Stimulated activated naive CD8-positive, alpha-beta T cell treated with anti-CD3 and anti-CD28 coated beads, Interleukin-15, amount 100 ng/mL, for 72 hours (primary cell): Measurements from ENCODE around the gene CACNA1D.
"Not testable (repeated sequence)": the region's sequence is repeated elsewhere in the genome, so short reads cannot be mapped to it uniquely, and the experiment has no call there.

Experiments
- ATAC-seq: fragments of 150-1000 bp; cut with Tn5 transposase; 2 replicates; pipeline ENCODE4 v1.10.0; 2021; ENCODE audit warnings: mild to moderate bottlenecking, moderate library complexity
- DNase-seq, 2 donors: peaks; one replicate each; pipeline ENCODE4 v3.0.0; 2021 to 2022
- H3K27ac Mint-ChIP-seq, 2 donors: one replicate each; pipeline ENCODE4 v1.8.0; 2022; ENCODE audit warnings: mild to moderate bottlenecking in 2 of 2, mixed read lengths in 2 of 2, moderate library complexity in 2 of 2
- H3K27me3 Mint-ChIP-seq: one replicate; pipeline ENCODE4 v1.8.0; 2022; ENCODE audit warnings: mixed read lengths
- H3K4me1 Mint-ChIP-seq: one replicate; pipeline ENCODE4 v1.8.0; 2022; ENCODE audit warnings: mild to moderate bottlenecking, mixed read lengths
- H3K4me3 Mint-ChIP-seq, 2 donors: one replicate each; pipeline ENCODE4 v1.8.0; 2022; ENCODE audit warnings: mild to moderate bottlenecking in 2 of 2, mixed read lengths in 2 of 2, moderate library complexity in 1 of 2
- H3K9me3 Mint-ChIP-seq, 2 donors: one replicate each; pipeline ENCODE4 v1.8.0; 2022; ENCODE audit warnings: mixed read lengths in 2 of 2

Gene CACNA1D

GRCh38 chr3:53493963-53494791 is at the start of gene CACNA1D:
TSS of gene CACNA1D (plus strand) at chr3:53494611. CDS start at chr3:53495167, 556 bp downstream.
- H3K9me3 Mint-ChIP-seq: no peaks in the 10 kb centered on the region
- DNase-seq (no peak), ATAC-seq (peak; percentile 67)
- peaks cover 14% of the 10 kb centered on the region for H3K4me1 Mint-ChIP-seq
- H3K4me3 Mint-ChIP-seq: peak within 1 kb of the TSS; percentile 52 to 62
- H3K27me3 Mint-ChIP-seq: peaks cover 76% of the 10 kb centered on the region
- no peak within 1 kb of the TSS for H3K27ac Mint-ChIP-seq

- Mint-ChIP-seq H3K4me3 (no peak overlapping the region), H3K4me1 (no peaks in the 10 kb centered on the region)
- ATAC-seq: no peak
Observed at GRCh38 chr3:53457068-53457467, 37.3 kb upstream of the CACNA1D start.

GRCh38 chr3:53460326-53460725 is 34.1 kb upstream of the CACNA1D start:
- Mint-ChIP-seq H3K27ac (no peak overlapping the region), H3K4me3 (no peak overlapping the region), H3K4me1 (no peaks in the 10 kb centered on the region), H3K9me3 (peaks cover 0 to 16% of the 10 kb centered on the region in 2 donors), H3K27me3 (peaks cover 34% of the 10 kb centered on the region)
- no peak for DNase-seq
- no peak for ATAC-seq

More at GRCh38 chr3:53457068-53457467, 37.3 kb upstream of the CACNA1D start:
- DNase-seq: no peak
- Mint-ChIP-seq H3K27me3 (peaks cover 9% of the 10 kb centered on the region), H3K27ac (no peak overlapping the region), H3K9me3 (no peaks in the 10 kb centered on the region)

GRCh38 chr3:53464424-53464823 is 30.0 kb upstream of the CACNA1D start:
- H3K4me1 Mint-ChIP-seq: peaks cover 7% of the 10 kb centered on the region
- no peak for ATAC-seq

GRCh38 chr3:53469758-53470157 is 24.7 kb upstream of the CACNA1D start:
- not testable (repeated sequence) for H3K4me3 Mint-ChIP-seq, ATAC-seq, DNase-seq, H3K27ac Mint-ChIP-seq, H3K4me1 Mint-ChIP-seq
- Mint-ChIP-seq H3K27me3 (peaks cover 36% of the 10 kb centered on the region), H3K9me3 (peaks cover 0 to 15% of the 10 kb centered on the region in 2 donors)

More at GRCh38 chr3:53464424-53464823, 30.0 kb upstream of the CACNA1D start:
- H3K27ac Mint-ChIP-seq: no peak overlapping the region
- H3K4me3 Mint-ChIP-seq: no peak overlapping the region
- no peak for DNase-seq
- peaks cover 37% of the 10 kb centered on the region for H3K27me3 Mint-ChIP-seq
- H3K9me3 Mint-ChIP-seq: peaks cover 4 to 16% of the 10 kb centered on the region in 2 donors

- no peak for DNase-seq
- Mint-ChIP-seq H3K4me3 (no peak overlapping the region), H3K4me1 (no peaks in the 10 kb centered on the region), H3K27ac (no peak overlapping the region), H3K9me3 (peaks cover 0 to 15% of the 10 kb centered on the region in 2 donors), H3K27me3 (peaks cover 36% of the 10 kb centered on the region)
- ATAC-seq: no peak
Observed at GRCh38 chr3:53473422-53473821, 21.0 kb upstream of the CACNA1D start.

GRCh38 chr3:53476372-53476771 is 18.0 kb upstream of the CACNA1D start:
- DNase-seq, H3K9me3 Mint-ChIP-seq, H3K27ac Mint-ChIP-seq, ATAC-seq, H3K4me1 Mint-ChIP-seq, H3K4me3 Mint-ChIP-seq: not testable (repeated sequence)
- H3K27me3 Mint-ChIP-seq: peaks cover 34% of the 10 kb centered on the region

GRCh38 chr3:53477689-53478088 is 16.7 kb upstream of the CACNA1D start:
- DNase-seq, H3K4me1 Mint-ChIP-seq, H3K9me3 Mint-ChIP-seq, ATAC-seq, H3K4me3 Mint-ChIP-seq, H3K27ac Mint-ChIP-seq: not testable (repeated sequence)
- peaks cover 35% of the 10 kb centered on the region for H3K27me3 Mint-ChIP-seq

GRCh38 chr3:53478166-53478830 is 16.1 kb upstream of the CACNA1D start:
- H3K4me1 Mint-ChIP-seq: no peaks in the 10 kb centered on the region

GRCh38 chr3:53478921-53479664 is 15.3 kb upstream of the CACNA1D start:
- H3K9me3 Mint-ChIP-seq: no peaks in the 10 kb centered on the region
- no peak overlapping the region for H3K4me3 Mint-ChIP-seq
- no peak for ATAC-seq
- no peak overlapping the region for H3K27ac Mint-ChIP-seq
- no peaks in the 10 kb centered on the region for H3K4me1 Mint-ChIP-seq
- peaks cover 28% of the 10 kb centered on the region for H3K27me3 Mint-ChIP-seq
- DNase-seq: no peak

More at GRCh38 chr3:53478166-53478830, 16.1 kb upstream of the CACNA1D start:
- Mint-ChIP-seq H3K4me3 (no peak overlapping the region), H3K9me3 (no peaks in the 10 kb centered on the region), H3K27ac (no peak overlapping the region), H3K27me3 (peaks cover 35% of the 10 kb centered on the region)
- DNase-seq (no peak), ATAC-seq (no peak)

GRCh38 chr3:53482227-53482626 is 12.2 kb upstream of the CACNA1D start:
- no peaks in the 10 kb centered on the region for H3K4me1 Mint-ChIP-seq
- peaks cover 27% of the 10 kb centered on the region for H3K27me3 Mint-ChIP-seq
- ATAC-seq (no peak), DNase-seq (no peak)
- no peaks in the 10 kb centered on the region for H3K9me3 Mint-ChIP-seq
- no peak overlapping the region for H3K4me3 Mint-ChIP-seq
- H3K27ac Mint-ChIP-seq: no peak overlapping the region

- ATAC-seq: no peak
- no peak for DNase-seq
- no peak overlapping the region for H3K4me3 Mint-ChIP-seq
- H3K27ac Mint-ChIP-seq: no peak overlapping the region
- H3K9me3 Mint-ChIP-seq: no peaks in the 10 kb centered on the region
- H3K4me1 Mint-ChIP-seq: no peaks in the 10 kb centered on the region
- H3K27me3 Mint-ChIP-seq: peaks cover 25% of the 10 kb centered on the region
Observed at GRCh38 chr3:53483821-53484220, 10.6 kb upstream of the CACNA1D start.

- no peak for ATAC-seq
- H3K27me3 Mint-ChIP-seq: peaks cover 20% of the 10 kb centered on the region
- no peak for DNase-seq
- H3K4me3 Mint-ChIP-seq: no peak overlapping the region
- H3K9me3 Mint-ChIP-seq: no peaks in the 10 kb centered on the region
- no peaks in the 10 kb centered on the region for H3K4me1 Mint-ChIP-seq
- no peak overlapping the region for H3K27ac Mint-ChIP-seq
Observed at GRCh38 chr3:53484984-53485383, 9.4 kb upstream of the CACNA1D start.

- no peak for ATAC-seq
- Mint-ChIP-seq H3K4me3 (no peak overlapping the region), H3K27ac (no peak overlapping the region), H3K4me1 (no peaks in the 10 kb centered on the region), H3K27me3 (peaks cover 18% of the 10 kb centered on the region), H3K9me3 (no peaks in the 10 kb centered on the region)
- no peak for DNase-seq
Observed at GRCh38 chr3:53485675-53486403, 8.6 kb upstream of the CACNA1D start.
